HG03095 (cell line): ENCODE data around the gene CMTM6.
"Not testable (repeated sequence)": the region's sequence is repeated elsewhere in the genome, so short reads cannot be mapped to it uniquely, and the experiment has no call there.

Experiments used
- ATAC-seq: cut with Tn5 transposase; IDR thresholded peaks from one replicate; pipeline ENCODE4 v1.9.1; 2021; ENCODE audit warnings: moderate library complexity; ENCODE audit not compliant: unreplicated experiment

CMTM6 gene

DNA sequence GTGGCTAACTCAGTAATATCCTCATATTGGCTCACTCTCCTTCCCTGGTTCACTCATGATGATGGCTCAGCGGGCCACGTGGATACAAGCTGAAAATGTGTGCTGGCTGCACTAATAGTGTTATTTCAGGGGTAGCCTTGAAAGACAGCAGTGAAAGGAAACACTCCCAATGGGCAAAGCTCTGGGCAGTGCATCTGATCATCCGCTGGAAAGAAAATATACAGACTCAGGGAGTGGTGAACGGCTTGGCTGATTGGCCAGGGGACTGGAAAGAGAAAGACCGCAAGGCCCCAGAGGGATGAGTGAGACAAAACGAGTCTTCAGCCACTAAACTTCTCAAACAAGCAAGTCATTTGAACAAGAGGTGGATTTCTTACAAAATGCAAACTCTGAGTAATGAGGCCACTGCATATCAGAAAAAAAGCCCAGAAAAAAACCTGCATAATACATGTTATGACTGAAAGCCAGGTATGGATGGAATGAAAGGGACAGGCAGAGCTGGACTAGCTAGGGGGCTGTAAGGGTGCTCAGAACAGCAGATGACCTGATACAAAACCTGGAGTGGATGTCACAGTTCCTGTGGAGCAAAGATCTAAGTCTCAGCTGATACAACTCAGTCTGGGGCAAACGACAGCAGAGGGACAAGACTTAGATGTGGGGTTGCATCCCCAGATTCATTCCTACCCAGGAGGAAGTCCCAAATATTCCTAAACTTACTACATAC is 33.3 kb downstream of the CMTM6 start:
- ATAC-seq: peak; percentile 22

DNA sequence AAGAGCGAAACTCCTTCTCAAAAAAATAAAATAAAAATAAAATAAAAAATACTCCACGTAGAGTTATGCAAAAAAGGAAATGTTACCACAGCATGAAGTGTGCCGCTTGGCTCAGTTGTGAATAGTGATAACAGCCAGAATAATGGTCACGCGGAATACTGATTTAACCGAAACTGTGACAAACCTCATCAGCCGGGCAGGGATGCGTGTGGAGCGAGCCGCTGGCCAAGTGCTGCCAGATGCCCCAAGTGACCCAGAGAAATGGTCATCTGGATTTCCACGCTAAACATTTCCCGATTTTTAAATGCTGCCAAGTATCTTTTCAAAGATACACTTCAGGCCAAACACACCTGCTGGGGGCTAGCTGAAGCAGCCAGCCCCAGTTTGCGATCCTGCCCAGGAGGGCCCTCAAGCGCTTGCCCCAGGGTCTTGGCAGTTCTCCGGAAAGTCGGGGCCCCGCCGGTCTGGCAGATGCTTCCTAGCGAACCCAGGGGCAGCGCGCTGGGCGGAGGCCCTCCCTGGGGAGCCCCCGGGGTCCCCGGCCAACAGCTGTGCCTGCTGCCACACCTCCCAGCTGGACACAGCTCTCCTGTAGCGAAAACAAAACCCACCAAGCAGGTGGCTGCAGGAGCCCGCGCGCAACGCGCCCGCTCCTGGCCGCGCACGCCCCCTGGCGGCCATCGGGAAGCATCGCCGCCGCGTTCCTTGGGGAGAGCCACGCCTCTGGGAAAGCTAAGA is 35.1 kb downstream of the CMTM6 start:
- peak; percentile 80 for ATAC-seq

DNA sequence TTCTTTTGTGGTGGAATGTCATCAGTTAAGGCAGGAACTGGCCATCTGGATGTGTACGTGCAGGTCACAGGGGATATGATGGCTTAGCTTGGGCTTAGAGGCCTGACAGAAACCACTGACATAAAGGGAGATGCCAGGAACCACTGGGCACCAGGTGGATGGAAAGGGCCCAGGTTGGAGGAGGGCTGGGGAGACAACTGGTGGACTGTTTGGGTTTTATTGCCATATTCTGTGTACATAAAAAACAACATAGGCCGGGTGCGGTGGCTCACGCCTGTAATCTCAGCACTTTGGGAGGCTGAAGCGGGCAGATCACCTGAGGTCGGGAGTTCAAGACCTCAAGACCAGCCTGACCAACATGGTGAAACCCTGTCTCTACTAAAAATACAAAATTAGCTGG is 35.8 kb downstream of the CMTM6 start:
- not testable (repeated sequence) for ATAC-seq

DNA sequence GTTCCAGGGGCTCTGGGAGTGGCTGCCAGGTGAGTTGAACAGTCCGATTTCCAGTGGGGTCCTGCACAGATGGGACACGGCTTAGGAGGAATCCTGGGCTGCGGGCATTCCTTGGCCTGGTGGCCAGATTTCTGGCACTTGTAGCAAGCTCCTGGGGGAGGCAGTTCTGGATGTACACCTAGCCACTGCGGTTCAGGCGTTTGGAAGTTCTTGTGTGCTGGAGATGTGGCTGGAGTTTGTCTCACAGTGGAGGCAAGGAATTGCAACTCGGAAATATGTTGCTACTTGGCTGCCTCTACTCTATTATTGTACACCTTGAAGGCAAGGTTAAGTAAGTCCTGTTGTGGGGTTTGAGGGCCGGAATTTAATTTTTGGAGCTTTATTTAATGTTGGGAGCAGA is 37.9 kb downstream of the CMTM6 start:
- ATAC-seq: not testable (repeated sequence)

DNA sequence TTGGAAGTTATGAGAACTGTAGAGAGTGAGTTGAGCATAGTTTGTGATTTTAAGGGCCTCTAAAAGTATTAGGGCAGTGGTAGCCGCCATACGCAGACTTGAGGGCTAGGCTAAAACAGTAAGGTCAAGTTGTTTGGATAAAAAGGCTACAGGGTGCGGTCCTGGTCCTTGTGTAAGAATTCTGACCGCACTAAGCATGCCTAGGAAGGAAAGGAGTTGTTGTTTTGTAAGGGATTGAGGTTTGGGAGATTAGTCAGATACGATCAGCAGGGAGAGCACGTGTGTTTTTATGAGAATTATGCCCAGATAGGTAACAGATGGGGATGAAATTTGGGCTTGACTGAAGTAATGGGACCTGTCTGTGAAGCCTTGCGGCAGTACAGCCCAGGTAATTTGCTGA is 39.2 kb downstream of the CMTM6 start:
- not testable (repeated sequence) for ATAC-seq

DNA sequence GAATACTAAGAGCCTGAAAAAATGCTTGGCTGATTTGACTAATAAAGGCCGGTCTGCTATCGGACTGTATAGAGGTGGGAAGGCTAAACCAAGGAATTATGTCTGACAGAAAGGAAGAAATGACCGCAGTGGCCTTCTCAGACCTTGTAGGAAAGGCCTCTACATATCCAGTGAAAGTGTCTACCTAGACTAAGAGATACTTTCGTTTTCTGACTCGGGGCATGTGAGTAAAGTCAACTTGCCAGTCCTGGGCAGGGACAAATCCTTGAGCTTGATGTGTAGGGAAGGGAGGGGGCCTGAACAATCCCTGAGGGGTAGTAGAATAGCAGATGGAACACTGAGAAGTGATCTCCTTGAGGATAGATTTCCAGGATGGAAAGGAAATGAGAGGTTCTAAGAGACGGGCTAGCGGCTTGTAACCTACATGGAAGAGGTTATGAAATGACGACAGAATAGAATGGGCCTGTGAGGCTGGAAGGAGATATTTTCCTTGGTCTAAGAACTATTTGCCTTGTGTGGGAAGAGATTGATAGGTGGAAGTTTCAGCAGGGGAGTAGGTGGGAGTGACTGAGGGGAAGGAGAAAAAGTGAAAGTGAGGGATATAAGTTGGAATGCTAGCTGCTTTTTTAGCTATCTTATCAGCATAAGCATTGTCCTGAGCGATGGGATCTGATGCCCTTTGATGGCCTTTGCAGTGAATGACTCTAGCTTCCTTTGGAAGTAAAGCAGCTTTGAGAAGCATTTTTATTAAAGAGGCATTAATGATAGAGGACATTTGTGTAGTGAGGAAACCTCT is 40.3 kb downstream of the CMTM6 start:
- not testable (repeated sequence) for ATAC-seq

DNA sequence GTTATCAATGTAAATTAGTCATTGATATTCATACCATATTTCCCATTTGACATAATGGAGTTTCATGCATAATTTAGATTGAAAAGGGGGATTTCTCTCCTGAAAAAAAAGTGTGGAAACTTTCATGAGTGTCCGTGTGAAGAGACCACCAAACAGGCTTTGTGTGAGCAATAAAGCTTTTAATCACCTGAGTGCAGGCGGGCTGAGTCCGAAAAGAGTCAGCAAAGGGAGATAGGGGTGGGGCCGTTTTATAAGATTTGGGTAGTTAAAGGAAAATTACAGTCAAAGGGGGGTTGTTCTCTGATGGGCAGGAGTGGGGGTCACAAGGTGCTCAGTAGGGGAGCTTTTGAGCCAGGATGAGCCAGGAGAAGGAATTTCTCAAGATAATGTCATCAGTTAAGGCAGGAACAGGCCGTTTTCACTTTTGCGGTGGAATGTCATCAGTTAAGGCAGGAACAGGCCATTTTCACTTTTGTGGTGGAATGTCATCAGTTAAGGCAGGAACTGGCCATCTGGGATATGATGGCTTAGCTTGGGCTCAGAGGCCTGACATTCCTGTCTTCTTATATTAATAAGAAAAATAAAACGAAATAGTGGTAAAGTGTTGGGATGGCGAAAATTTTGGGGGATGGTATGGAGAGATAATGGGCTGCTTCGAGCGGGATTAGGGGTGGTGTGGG is 41.7 kb downstream of the CMTM6 start:
- not testable (repeated sequence) for ATAC-seq

DNA sequence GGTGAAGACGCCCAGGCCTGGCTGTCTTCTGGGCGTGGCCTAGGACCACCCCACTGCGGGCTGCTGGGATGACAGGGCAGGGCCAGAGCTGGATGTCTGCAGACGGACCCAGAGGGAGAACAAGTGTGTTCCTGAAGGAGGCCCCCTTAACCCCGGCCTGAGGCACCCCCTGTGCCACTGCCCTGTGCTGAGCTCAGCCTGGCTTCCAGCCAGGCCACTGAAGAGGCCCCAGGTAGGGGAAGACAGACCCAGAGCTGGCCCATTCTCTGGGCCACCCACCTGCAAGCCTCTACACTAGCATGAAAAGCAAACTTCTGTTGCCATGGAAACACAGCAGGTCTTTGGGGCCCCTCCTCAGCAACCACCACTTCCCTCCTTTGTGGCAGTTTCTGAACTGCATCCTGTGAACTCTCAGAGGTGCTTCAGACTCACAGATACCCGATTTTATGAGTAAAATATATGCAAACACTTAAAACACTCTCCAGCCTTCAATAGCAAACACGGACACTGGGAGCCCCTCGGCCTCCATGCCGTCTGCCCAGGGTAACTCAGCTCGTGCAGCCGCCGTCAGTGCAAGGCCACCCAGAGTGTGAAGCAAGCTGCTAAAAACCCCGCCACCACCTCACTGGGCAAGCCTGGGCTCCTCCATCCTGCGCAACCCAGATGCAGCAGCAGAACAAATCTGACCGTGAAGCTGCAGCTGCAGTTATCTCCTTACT is 42.5 kb downstream of the CMTM6 start:
- ATAC-seq: peak; percentile 68

DNA sequence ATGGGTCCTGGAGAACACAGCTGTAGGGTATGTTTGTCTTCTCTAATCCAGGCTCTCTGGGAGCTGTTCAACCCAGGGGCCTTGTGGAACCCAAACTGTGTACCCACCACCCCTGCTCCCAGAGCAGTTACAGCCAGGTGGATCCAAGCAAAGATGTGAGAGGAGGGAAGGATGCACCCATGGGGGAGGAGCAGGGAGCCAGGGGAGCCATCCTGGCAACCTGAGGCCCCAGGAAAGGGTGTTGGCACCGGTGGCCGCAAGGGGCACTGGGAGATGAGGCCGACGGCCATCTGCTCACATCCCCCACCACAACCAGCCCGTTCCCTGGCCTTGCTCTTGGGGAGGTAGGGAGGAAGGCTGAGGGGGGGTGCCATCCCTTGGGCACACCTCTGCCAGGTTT is 43.2 kb downstream of the CMTM6 start:
- ATAC-seq: no peak

DNA sequence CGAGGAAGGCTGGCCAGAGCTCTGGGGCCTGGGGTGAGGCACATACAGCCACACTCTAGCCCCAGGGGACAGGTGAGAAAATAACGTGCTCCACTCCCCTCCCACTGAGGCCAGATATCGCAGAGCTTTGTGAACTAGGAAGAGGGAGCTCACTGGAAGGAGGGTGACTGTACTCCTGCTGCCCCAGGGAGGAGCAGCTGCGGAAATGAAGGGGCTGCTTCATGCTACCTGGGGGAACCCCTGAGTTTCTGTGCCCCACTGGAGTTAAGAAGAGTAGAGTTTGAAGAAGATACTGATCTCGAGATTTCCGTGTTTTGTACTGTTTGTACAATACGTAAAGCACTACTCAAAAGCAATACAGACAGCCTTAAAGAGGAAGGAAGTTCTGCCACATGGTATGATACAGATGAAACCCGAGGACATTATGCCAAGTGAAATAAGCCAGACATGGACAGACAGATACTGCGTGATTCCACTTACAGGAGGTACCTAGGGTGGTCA is 44.6 kb downstream of the CMTM6 start:
- no peak for ATAC-seq

DNA sequence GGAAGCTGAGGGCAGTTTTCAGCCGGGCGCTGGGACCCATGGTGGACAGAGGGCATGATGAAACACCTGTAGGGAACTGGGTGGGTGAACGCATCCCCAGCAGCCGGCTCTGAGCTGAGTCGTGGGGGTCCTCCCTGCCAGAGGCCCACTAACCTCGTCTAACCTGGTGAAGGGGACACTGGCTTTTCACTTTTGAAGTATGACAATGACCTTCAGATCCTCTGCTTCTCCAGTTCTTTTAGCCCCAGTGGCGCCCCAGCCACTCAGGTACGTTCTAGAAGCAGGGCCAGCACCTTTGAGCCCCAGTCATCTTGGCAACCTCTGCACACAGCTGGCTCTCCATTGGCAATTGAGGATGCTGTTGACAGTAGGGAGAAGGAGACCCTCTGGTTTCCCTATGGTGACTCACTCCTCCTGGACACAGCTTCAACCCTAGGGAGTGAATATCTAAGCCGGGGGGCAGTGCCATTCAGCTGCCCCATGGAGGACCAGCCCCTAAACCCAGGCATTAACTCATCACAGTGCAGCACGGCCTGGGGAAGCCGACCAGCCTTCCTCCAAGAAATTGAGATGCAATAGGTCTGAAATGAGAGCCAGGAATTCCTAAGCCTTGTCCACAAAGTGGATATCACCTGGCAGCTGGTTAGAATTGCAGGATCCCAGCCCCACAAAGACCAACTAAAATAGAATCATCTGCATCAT is 46.1 kb downstream of the CMTM6 start:
- no peak for ATAC-seq

DNA sequence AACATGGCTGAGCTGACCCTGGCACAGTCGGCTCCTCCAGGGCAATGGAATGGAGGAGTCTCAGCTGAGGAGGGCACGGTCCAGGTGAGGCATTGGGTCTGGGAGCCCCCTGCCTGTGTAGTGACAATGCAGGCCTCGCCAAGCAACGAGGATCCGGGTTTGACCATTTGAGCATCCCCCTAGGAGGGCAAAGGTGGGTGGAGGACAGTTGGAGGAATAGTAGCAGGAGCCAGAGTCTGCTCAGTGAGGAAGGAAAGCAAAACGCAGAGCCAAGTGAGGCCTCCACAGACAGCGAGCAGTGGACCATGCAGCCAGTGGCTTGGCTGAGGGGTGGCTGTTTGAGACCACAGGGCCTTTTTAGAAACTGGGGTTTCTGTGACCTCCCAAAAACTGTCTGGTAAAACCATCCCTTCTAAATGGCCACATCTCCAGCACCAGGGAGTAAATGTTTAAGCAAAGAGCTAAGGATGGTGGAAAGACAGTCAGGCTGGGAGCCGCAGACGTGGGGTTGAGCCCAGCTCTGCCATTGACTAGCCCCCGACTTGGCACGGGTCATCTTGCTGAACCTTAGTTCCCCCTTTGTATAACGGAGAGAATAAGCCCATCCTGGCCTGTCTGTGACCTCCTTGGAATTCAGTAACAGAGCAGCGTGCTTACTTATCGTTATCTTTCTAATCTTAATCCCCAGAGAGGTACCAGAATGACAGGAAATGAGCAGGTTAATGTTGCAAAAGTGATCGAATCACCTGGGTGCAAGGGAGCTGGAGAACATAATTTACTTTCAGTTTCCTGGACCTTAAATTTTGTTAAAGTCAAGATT is 46.8 kb downstream of the CMTM6 start:
- ATAC-seq: peak; percentile 42

DNA sequence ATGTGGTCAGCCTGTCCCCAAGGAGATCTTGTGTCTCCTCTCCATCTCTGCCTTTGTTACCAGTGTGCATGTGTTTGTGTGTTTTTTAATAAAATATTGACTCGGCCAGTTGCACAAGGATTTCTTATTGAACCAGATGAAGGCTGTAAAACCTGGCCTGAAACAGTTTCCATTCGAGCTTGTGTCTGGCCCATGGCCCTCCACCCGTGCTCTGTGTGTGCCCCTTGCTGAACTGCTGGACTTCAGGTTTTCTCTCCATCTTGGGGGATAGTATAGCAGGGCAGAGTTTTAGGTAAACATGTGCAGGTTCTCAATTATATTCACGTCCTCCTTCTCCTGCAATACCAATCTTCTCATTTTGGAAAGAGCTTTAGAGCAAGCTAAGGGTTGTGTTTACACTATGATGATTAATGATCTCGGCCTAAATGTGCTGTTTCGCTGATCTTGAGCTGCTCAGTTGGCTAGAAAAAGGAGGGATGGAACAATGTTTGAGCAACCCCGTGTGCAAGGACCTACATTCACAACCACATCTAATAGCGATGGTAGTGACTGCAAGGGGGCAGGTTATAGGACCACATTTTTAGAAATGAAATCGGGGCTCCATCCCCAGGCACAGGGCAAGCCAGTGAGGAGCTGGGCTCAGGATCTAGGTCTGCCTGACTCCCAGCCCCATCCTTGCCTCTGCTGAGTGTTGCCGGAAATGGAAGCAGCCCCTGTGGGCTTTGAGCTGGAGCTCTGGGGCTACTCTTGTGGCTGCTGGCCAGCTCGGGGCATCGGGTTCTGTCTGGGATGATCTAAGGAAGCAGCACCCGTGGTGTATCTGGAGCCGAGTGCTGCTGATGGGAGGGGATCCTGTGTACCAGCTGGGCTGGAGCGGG is 47.7 kb downstream of the CMTM6 start:
- no peak for ATAC-seq

DNA sequence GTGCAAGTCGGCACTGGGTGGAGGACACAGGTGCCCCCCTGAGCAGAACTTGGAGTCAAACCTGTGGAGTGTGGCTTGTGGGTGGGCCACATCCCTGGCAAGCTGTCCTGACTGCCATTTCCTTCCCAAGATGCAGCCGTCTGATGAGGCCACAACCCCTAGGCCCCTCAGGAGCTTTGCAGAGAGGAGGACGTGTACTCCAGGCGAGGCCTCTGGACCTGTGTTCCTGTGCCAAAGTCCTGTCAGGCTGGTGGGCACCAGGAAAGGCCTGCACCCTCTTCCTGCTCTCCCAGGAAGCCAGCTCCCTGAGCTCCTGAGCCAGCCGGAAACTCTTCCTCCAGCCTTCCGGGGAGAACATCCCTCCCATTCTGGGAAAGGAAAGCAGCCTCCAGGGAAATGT is 48.5 kb downstream of the CMTM6 start:
- ATAC-seq: no peak

DNA sequence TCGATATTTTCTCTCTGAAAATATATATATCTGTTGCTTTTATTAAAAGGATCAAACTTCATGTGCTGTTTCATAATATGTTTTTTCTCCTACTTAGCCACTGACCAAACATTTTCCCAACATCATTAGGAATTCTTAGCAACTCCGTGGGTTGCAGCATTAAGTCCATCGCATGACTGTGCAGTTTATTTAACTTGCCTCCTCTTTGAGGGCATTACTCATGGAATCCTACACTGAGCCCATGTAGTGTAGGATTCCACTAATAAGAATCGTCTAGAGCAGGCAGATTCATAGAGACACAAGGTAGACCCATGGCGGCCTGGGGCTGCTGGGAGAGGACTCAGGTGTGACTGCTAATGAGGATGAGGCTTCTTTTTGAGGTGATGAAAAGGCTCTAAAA is 49.3 kb downstream of the CMTM6 start:
- ATAC-seq: no peak

DNA sequence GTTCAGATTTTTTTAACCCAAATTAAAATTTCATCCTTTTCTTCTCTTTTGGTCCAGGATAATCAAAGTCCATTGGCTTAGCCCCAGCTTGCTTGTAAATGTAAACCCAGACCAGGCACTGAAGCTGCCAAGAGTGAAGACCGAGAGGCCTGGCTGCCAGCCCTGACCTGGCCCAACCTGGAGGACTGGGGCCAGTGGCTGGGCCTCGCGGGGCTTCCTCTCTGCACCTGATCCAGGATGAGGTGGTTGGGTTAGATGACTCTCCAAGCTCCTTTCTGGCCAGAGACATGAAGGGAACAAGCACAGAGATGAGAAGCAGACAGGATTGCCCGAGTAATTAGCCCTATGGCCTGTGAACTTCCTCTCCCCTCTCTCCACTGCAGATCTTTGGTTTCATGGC is 50.6 kb downstream of the CMTM6 start:
- no peak for ATAC-seq

DNA sequence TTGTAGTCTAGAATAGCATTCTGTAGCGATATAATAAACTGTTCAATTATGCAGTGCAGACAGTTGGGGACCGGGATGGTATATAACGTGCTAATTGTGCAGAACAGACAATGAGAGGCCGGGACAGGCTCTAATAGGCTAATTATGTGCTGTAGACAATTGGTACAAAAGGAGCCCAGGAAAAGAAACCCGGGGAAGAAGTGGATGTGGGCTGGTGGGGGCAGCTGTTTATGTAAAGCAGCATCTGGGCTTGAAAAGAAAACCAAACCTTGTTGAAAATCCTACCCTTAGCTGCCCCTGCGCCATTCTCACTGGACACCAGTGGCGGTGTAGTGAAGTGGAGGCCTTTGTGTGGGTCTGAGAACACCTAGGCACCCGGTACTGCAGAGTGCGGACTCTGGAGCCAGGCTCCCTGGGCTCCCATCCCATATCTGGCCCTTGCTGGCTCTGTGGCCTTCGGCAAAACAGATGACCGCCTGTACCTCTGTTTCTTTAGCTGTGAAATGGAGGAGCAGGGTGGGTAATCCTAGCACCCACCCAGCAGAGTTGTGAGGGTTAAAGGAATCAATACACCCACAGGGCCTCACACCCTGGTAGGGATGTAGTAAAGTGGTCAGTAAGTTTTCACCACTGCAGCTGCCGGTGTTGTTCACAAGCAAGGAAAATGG is 51.5 kb downstream of the CMTM6 start:
- no peak for ATAC-seq
